Osteoblast (primary cell): Measurements from ENCODE around the gene ADCY9. TPM values are rescaled to one million over a fixed set of nuclear protein-coding genes. Genes with fewer than 3 reads are reported as not detected.

ENCODE experiments used
- DNase-seq: peaks from one replicate; pipeline ENCODE4 v3.0.0; 2011; ENCODE audit warnings: low spot score, mixed read lengths; ENCODE audit not compliant: insufficient read length; ENCODE audit errors: missing footprints
- H2AFZ ChIP-seq: 2 replicates; pipeline ENCODE4 v1.6.0; 2011; ENCODE audit warnings: mild to moderate bottlenecking, low read length
- H3K27ac ChIP-seq: 2 replicates; pipeline ENCODE4 v1.5.1; 2011; ENCODE audit warnings: mild to moderate bottlenecking, low read depth, low read length, moderate library complexity
- H3K27me3 ChIP-seq: 2 replicates; pipeline ENCODE4 v1.6.0; 2012; ENCODE audit warnings: mild to moderate bottlenecking, control low read depth, inconsistent platforms, low read length, moderate library complexity; ENCODE audit not compliant: insufficient read depth
- H3K36me3 ChIP-seq: 2 replicates; pipeline ENCODE4 v1.5.1; 2011; ENCODE audit warnings: mild to moderate bottlenecking, low read length, control low read depth, moderate library complexity; ENCODE audit not compliant: insufficient read depth
- H3K4me1 ChIP-seq: 2 replicates; pipeline ENCODE4 v1.5.1; 2011; ENCODE audit warnings: mild to moderate bottlenecking, low read length, control low read depth, moderate library complexity; ENCODE audit not compliant: insufficient read depth
- H3K4me2 ChIP-seq: 2 replicates; pipeline ENCODE4 v1.6.0; 2011; ENCODE audit warnings: mild to moderate bottlenecking, low read length; ENCODE audit not compliant: insufficient read depth
- H3K4me3 ChIP-seq: fragments of 200-600 bp; sonication (generic); 3 replicates; pipeline ENCODE4 v1.5.1; 2012; ENCODE audit warnings: mild to moderate bottlenecking, low read length, inconsistent platforms; ENCODE audit not compliant: insufficient read depth
- H3K79me2 ChIP-seq: 2 replicates; pipeline ENCODE4 v1.6.0; 2012; ENCODE audit warnings: mild to moderate bottlenecking, low read length, control low read depth, inconsistent platforms; ENCODE audit not compliant: insufficient read depth
- H3K9me3 ChIP-seq: 2 replicates; pipeline ENCODE4 v1.5.1; 2011; ENCODE audit warnings: low read depth, low read length, control low read depth
- H4K20me1 ChIP-seq: 2 replicates; pipeline ENCODE4 v1.6.0; 2012; ENCODE audit warnings: mild to moderate bottlenecking, low read length, control low read depth; ENCODE audit not compliant: insufficient read depth
- total RNA-seq: library from RNA; depleted of rRNA; stranded (reverse); fragments of >200 nt; gene quantifications from 2 replicates; pipeline ENCODE4 v1.2.3, GENCODE V29; 2012
- TF ChIP-seq, protein P1 (sequence below): IDR thresholded peaks from 2 replicates; pipeline ENCODE4 v1.5.1; 2011; ENCODE audit warnings: mild to moderate bottlenecking, low read depth, low read length, moderate library complexity; ENCODE audit errors: extremely low read depth

The ADCY9 gene
- total RNA-seq, 1 donor: 29.3 TPM

DNA sequence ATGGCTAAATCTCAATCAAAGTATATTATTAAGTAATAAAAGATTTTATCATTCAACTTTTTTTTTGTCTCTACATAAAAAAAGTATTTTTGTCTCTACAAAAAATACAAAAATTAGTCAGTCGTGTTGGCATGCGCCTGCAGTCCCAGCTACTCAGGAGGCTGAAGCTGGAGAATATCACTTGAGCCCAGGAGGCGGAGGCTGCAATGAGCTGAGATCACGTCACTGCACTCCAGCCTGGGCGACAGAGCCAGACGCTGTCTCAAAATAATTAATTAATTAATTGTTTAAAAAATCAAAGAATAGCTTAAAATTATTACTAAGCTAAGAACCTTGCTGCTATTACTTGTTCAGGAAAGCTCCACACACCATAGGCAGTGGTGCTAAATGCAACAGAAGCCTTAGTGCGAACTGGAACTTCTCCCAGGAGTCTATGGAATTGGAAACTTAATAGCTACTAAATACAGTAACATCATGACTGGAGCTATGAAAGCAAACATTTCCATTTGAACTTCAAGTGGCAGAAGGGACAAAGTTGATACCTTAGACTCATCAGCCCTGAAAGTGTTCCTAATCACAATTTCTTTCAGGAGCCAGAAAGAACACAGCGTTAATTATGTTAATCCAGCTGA, 22.6 kb downstream of the ADCY9 start:
- H3K4me1 ChIP-seq: peaks cover 7% of the 10 kb centered on the region
- no peaks in the 10 kb centered on the region for H3K9me3 ChIP-seq
- TF ChIP-seq, protein P1, sequence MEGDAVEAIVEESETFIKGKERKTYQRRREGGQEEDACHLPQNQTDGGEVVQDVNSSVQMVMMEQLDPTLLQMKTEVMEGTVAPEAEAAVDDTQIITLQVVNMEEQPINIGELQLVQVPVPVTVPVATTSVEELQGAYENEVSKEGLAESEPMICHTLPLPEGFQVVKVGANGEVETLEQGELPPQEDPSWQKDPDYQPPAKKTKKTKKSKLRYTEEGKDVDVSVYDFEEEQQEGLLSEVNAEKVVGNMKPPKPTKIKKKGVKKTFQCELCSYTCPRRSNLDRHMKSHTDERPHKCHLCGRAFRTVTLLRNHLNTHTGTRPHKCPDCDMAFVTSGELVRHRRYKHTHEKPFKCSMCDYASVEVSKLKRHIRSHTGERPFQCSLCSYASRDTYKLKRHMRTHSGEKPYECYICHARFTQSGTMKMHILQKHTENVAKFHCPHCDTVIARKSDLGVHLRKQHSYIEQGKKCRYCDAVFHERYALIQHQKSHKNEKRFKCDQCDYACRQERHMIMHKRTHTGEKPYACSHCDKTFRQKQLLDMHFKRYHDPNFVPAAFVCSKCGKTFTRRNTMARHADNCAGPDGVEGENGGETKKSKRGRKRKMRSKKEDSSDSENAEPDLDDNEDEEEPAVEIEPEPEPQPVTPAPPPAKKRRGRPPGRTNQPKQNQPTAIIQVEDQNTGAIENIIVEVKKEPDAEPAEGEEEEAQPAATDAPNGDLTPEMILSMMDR: no peak
- peak overlapping the region; percentile 21 for H3K4me2 ChIP-seq
- H4K20me1 ChIP-seq: peaks cover 4% of the 10 kb centered on the region
- no peak overlapping the region for H2AFZ ChIP-seq
- no peaks in the 10 kb centered on the region for H3K27me3 ChIP-seq
- no peak overlapping the region for H3K27ac ChIP-seq
- no peak overlapping the region for H3K4me3 ChIP-seq
- no peak for DNase-seq
- peaks cover 24% of the 10 kb centered on the region for H3K79me2 ChIP-seq
- peaks cover under 1% of the 10 kb centered on the region for H3K36me3 ChIP-seq

DNA sequence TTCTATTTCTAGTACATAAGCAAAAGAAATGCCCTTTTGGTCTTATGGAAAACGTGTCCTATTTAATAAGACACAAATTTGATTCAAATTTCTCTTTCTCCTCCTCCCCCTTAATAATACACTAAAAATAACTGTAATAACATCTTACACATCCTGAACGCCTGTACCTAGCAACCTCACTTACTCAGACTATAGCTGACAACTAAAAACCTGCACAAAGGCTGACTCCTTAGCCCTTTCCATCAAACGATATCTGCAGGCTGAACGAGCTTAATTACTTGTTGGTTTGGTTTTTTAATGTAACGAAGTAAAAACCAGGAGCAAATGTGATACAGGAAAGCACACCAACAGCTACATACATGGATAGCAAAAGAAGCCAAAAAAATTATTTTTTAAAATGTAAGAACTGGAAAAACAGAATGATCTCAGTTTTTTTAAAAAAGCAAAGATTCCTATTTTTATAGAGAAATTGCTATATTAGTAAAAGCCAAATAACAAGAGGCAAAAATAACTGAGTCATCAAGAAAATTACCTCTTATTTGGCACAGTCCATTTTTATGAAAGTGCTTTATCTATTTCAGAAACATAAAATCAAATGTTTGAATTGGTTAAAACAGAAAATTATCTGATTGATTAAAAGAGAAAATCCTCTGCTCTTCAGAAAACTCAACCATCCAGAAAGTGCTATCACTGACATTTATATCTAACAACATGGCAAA, 23.5 kb downstream of the ADCY9 start:
- H3K4me3 ChIP-seq: no peak overlapping the region
- H3K4me1 ChIP-seq: peaks cover 5% of the 10 kb centered on the region

DNA sequence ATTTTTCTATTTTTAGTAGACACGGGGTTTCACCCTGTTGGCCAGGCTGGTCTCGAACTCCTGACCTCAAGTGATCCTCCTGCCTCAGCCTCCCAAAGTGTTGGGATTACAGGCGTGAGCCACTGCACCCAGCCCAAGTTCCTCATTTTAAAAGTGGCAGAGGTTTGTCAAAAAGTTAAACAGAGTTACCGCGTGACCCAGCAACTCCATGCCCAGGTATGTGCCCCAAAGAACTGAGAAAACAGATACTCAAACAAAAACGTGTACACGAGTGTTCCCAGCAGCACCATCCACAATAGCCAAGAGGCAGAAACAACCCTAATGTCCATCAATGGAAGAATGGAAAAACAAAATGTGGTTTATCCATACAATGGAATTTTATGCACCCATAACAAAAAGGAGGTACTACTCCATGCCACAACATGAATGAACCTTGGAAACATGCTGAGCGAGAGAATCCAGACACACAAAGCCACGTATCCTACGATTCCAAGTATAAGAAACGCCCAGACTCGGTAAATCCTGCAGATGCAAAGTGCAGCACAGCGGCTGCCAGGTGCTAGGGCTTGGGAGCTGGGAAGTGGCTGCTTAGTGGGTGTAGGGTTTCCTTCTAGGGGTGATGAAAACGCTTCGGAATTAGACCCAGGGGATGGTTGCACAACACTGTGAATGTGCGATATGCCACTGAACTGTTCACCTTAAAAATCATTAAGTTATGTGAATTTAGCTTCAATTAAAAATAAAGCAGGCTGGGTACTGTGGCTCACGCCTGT, 24.8 kb downstream of the ADCY9 start:
- Histone ChIP-seq H3K4me1 (peaks cover 5% of the 10 kb centered on the region), H3K9me3 (no peaks in the 10 kb centered on the region), H3K36me3 (no peaks in the 10 kb centered on the region), H3K4me2 (no peak overlapping the region), H3K27ac (no peak overlapping the region), H4K20me1 (peaks cover 6% of the 10 kb centered on the region), H3K27me3 (no peaks in the 10 kb centered on the region), H3K4me3 (no peak overlapping the region), H3K79me2 (peaks cover 17% of the 10 kb centered on the region), H2AFZ (no peak overlapping the region)
- DNase-seq: no peak
- TF ChIP-seq, protein P1: no peak

More for the DNA sequence above, 23.5 kb downstream of the ADCY9 start:
- DNase-seq: no peak
- Histone ChIP-seq H3K9me3 (no peaks in the 10 kb centered on the region), H3K79me2 (peaks cover 20% of the 10 kb centered on the region), H3K4me2 (no peak overlapping the region), H2AFZ (no peak overlapping the region), H4K20me1 (peaks cover 6% of the 10 kb centered on the region), H3K27ac (no peak overlapping the region), H3K27me3 (no peaks in the 10 kb centered on the region), H3K36me3 (no peaks in the 10 kb centered on the region)
- TF ChIP-seq, protein P1: no peak
